ENCODE results near the gene DLL3.
"Not testable (repeated sequence)": the region's sequence is repeated elsewhere in the genome, so short reads cannot be mapped to it uniquely, and the experiment has no call there.

The DLL3 gene

GRCh38 chr19:39498798-39499642, at the start of gene DLL3:
TSS of gene DLL3 (plus strand) at chr19:39498947. CDS start at chr19:39498975, 28 bp downstream.
- in situ Hi-C loops (cut with MboI; ENCODE audit: low pct_unique_long_range_greater_than_20kb, low sequenced_read_pairs) = no loop called here
- DNase-seq = no peak

- no peak for DNase-seq
- in situ Hi-C loops (cut with MboI; ENCODE audit: low pct_unique_long_range_greater_than_20kb, low sequenced_read_pairs) = no loop called here
Measured at GRCh38 chr19:39449116-39449797, 49.5 kb upstream of the DLL3 start.

- DNase-seq; in situ Hi-C loops (cut with MboI; ENCODE audit: low pct_unique_long_range_greater_than_20kb, low sequenced_read_pairs): not testable (repeated sequence)
Measured at GRCh38 chr19:39451257-39451656, 47.5 kb upstream of the DLL3 start.

GRCh38 chr19:39463403-39463802, 35.3 kb upstream of the DLL3 start:
- no peak for DNase-seq
- in situ Hi-C loops (cut with MboI; ENCODE audit: low pct_unique_long_range_greater_than_20kb, low sequenced_read_pairs) = no loop called here

- in situ Hi-C loops (cut with MboI; ENCODE audit: low pct_unique_long_range_greater_than_20kb, low sequenced_read_pairs) = no loop called here
- no peak for DNase-seq
Measured at GRCh38 chr19:39465956-39466747, 32.6 kb upstream of the DLL3 start.

GRCh38 chr19:39467941-39468340, 30.8 kb upstream of the DLL3 start:
- no peak for DNase-seq
- in situ Hi-C loops (cut with MboI; ENCODE audit: low pct_unique_long_range_greater_than_20kb, low sequenced_read_pairs) = no loop called here

GRCh38 chr19:39469036-39469435, 29.7 kb upstream of the DLL3 start:
- in situ Hi-C loops (cut with MboI; ENCODE audit: low pct_unique_long_range_greater_than_20kb, low sequenced_read_pairs) = no loop called here
- DNase-seq = no peak

- no peak for DNase-seq
- in situ Hi-C loops (cut with MboI; ENCODE audit: low pct_unique_long_range_greater_than_20kb, low sequenced_read_pairs) = no loop called here
Measured at GRCh38 chr19:39469567-39469966, 29.2 kb upstream of the DLL3 start.

- DNase-seq = no peak
- in situ Hi-C loops (cut with MboI; ENCODE audit: low pct_unique_long_range_greater_than_20kb, low sequenced_read_pairs) = no loop called here
Measured at GRCh38 chr19:39470724-39471339, 27.9 kb upstream of the DLL3 start.

- in situ Hi-C loops (cut with MboI; ENCODE audit: low pct_unique_long_range_greater_than_20kb, low sequenced_read_pairs) = no loop called here
- DNase-seq = no peak
Measured at GRCh38 chr19:39471756-39472536, 26.8 kb upstream of the DLL3 start.

- in situ Hi-C loops (cut with MboI; ENCODE audit: low pct_unique_long_range_greater_than_20kb, low sequenced_read_pairs) = no loop called here
- DNase-seq = no peak
Measured at GRCh38 chr19:39472746-39473442, 25.9 kb upstream of the DLL3 start.

- in situ Hi-C loops (cut with MboI; ENCODE audit: low pct_unique_long_range_greater_than_20kb, low sequenced_read_pairs) = no loop called here
- DNase-seq = no peak
Measured at GRCh38 chr19:39473443-39473960, 25.2 kb upstream of the DLL3 start.

GRCh38 chr19:39474139-39474620, 24.6 kb upstream of the DLL3 start:
- peak; percentile 43 for DNase-seq
- in situ Hi-C loops (cut with MboI; ENCODE audit: low pct_unique_long_range_greater_than_20kb, low sequenced_read_pairs) = no loop called here

- in situ Hi-C loops (cut with MboI; ENCODE audit: low pct_unique_long_range_greater_than_20kb, low sequenced_read_pairs) = no loop called here
Measured at GRCh38 chr19:39475748-39476147, 23.0 kb upstream of the DLL3 start.

GRCh38 chr19:39479319-39479801, 19.4 kb upstream of the DLL3 start:
- in situ Hi-C loops (cut with MboI; ENCODE audit: low pct_unique_long_range_greater_than_20kb, low sequenced_read_pairs); DNase-seq: not testable (repeated sequence)

More at GRCh38 chr19:39475748-39476147, 23.0 kb upstream of the DLL3 start:
- DNase-seq = no peak

GRCh38 chr19:39479916-39480315, 18.8 kb upstream of the DLL3 start:
- in situ Hi-C loops (cut with MboI; ENCODE audit: low pct_unique_long_range_greater_than_20kb, low sequenced_read_pairs) = no loop called here
- peak; percentile 32 for DNase-seq
